NCI-H2227 treated with DMSO at 0.1 percent for 48 hours (cell line): ENCODE measurements around the gene ZNF618.

Experiments used
- DNase-seq: peaks from one replicate; lab custom pipeline; 2025; lab: John Stamatoyannopoulos, UW

The ZNF618 gene

DNA sequence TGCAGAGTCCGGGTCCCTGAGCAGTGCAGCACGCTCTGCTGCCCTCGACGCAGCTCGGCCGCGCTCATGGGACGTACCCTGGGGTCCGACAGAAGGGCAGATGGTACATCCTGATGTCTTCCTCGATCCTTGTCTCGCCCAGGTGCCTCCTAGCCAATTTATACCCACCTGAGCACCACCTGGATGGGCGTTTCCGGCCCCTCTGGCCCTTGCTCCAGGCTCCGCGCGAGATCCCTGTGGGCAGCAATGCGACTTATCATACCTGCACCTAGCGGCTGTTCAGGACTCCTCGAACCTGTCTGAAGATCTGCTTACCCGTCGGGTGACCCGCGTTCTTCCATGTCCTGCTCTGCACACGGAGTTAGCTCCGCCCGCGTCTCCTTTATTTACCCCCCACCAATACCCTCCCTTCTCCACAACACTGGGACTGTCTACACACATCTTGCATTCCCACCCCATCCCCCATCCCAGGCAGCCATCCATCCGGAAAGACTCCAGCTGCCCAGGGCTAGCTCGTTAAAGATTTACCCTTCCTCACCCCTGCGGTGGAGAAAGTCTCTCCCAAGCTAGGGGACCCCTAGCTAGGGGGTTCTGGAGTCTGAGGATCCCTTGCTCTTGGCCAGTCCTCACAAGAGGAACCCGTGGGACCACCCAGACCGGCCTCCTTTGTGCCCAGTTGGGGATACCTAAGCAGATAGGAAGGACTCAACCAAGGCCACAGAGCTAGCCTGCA, 223.0 kb downstream of the ZNF618 start, which contains the start of gene KIF12:
TSS of gene KIF12 (minus strand) at position 357 of the 733 bp plus-strand sequence. CDS start at position 341, 16 bp downstream.
- DNase-seq: no peak

- DNase-seq: no peak
Measured at GRCh38 chr9:114099669-114100270, 223.7 kb downstream of the ZNF618 start.

- no peak for DNase-seq
Measured at GRCh38 chr9:114100536-114100935, 224.4 kb downstream of the ZNF618 start.

DNA sequence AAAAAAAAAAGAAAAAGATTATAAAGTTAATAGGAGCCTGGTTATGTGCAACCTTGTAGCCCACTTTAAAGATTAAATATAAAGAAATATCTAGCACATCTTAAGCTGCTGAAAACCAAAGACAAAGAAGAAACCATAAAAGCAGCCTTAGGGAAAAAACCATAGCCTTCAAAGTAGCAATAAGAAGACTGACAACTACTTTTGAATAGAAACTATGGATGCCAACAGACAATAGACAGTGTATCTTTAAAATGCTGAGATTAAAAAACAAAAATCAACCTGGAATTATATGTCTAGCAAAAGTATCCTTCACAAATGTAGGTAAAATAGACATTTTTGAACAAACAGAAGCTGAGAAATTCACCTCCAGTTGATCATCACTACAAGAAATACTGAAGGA, 226.4 kb downstream of the ZNF618 start:
- DNase-seq: no peak

GRCh38 chr9:114105236-114105635, 229.1 kb downstream of the ZNF618 start:
- no peak for DNase-seq
